Progenitor cell of endocrine pancreas (in vitro differentiated cells): ENCODE data around the gene PTGIS. TPM values are rescaled to one million over a fixed set of nuclear protein-coding genes. Genes with fewer than 3 reads are reported as not detected.

Experiments
- DNase-seq: peaks from one replicate; pipeline ENCODE4 v3.0.0; 2021; ENCODE audit warnings: low spot score; ENCODE audit not compliant: unreplicated experiment
- H3K27ac Mint-ChIP-seq: 2 replicates; pipeline ENCODE4 v1.8.0; 2021; ENCODE audit warnings: mild to moderate bottlenecking, moderate library complexity, mixed read lengths
- H3K27me3 Mint-ChIP-seq: 2 replicates; pipeline ENCODE4 v1.8.0; 2021; ENCODE audit warnings: mixed read lengths
- H3K36me3 Mint-ChIP-seq: 2 replicates; pipeline ENCODE4 v1.8.0; 2022; ENCODE audit warnings: mixed read lengths; ENCODE audit not compliant: insufficient read depth
- H3K4me1 Mint-ChIP-seq: 2 replicates; pipeline ENCODE4 v1.8.0; 2021; ENCODE audit warnings: low read depth, mixed read lengths
- H3K4me3 Mint-ChIP-seq: 2 replicates; pipeline ENCODE4 v1.8.0; 2021; ENCODE audit warnings: low read depth, mild to moderate bottlenecking, moderate library complexity, mixed read lengths
- H3K9me3 Mint-ChIP-seq: 2 replicates; pipeline ENCODE4 v1.8.0; 2021; ENCODE audit warnings: low read depth, mixed read lengths
- CTCF ChIP-seq: fragments of 200-600 bp; sonication (generic); IDR thresholded peaks from one replicate; pipeline ENCODE4 v1.5.0; 2021; ENCODE audit warnings: antibody characterized with exemption, mild to moderate bottlenecking; ENCODE audit not compliant: unreplicated experiment
- total RNA-seq: library from RNA; stranded (reverse); gene quantifications from 2 replicates; pipeline ENCODE4 v1.2.1, GENCODE V29; 2021

The PTGIS gene
- total RNA-seq, 1 donor from 2014 or later = 19.3 TPM

- no peak overlapping the region for H3K4me3 Mint-ChIP-seq
- no peak overlapping the region for H3K27ac Mint-ChIP-seq
- H3K4me1 Mint-ChIP-seq = peaks cover 24% of the 10 kb centered on the region
- no peak for DNase-seq
- H3K36me3 Mint-ChIP-seq = peaks cover 2% of the 10 kb centered on the region
- H3K27me3 Mint-ChIP-seq = peaks cover 13% of the 10 kb centered on the region
- no peak for TF ChIP-seq CTCF
- H3K9me3 Mint-ChIP-seq = peaks cover 6% of the 10 kb centered on the region
Observed at GRCh38 chr20:49587111-49587570, 19.2 kb upstream of the PTGIS start.

GRCh38 chr20:49585585-49586245, 17.8 kb upstream of the PTGIS start:
- Mint-ChIP-seq H3K36me3 (peaks cover 2% of the 10 kb centered on the region), H3K27ac (peak overlapping the region; percentile 51), H3K27me3 (peaks cover 11% of the 10 kb centered on the region), H3K9me3 (peaks cover 6% of the 10 kb centered on the region), H3K4me3 (no peak overlapping the region), H3K4me1 (peaks cover 30% of the 10 kb centered on the region)
- TF ChIP-seq CTCF = no peak
- no peak for DNase-seq

- Mint-ChIP-seq H3K4me3 (no peak overlapping the region), H3K9me3 (peaks cover 6% of the 10 kb centered on the region), H3K27me3 (peaks cover 3% of the 10 kb centered on the region), H3K4me1 (peaks cover 37% of the 10 kb centered on the region), H3K27ac (peak overlapping the region; percentile 92), H3K36me3 (peaks cover 2% of the 10 kb centered on the region)
- DNase-seq = no peak
- TF ChIP-seq CTCF = no peak
Observed at GRCh38 chr20:49584418-49585382, 16.8 kb upstream of the PTGIS start.

GRCh38 chr20:49583669-49584417, 15.9 kb upstream of the PTGIS start:
- peaks cover 2% of the 10 kb centered on the region for H3K27me3 Mint-ChIP-seq
- H3K36me3 Mint-ChIP-seq = peaks cover 2% of the 10 kb centered on the region
- H3K27ac Mint-ChIP-seq = peak overlapping the region; percentile 92
- peak; percentile 9 for TF ChIP-seq CTCF
- peaks cover 38% of the 10 kb centered on the region for H3K4me1 Mint-ChIP-seq
- no peak overlapping the region for H3K4me3 Mint-ChIP-seq
- H3K9me3 Mint-ChIP-seq = peaks cover 6% of the 10 kb centered on the region
- DNase-seq = peak; percentile 21

GRCh38 chr20:49583343-49583668, 15.4 kb upstream of the PTGIS start:
- Mint-ChIP-seq H3K4me3 (no peak overlapping the region), H3K27me3 (no peaks in the 10 kb centered on the region), H3K9me3 (peaks cover 6% of the 10 kb centered on the region), H3K36me3 (peaks cover 2% of the 10 kb centered on the region), H3K27ac (peak overlapping the region; percentile 92), H3K4me1 (peaks cover 38% of the 10 kb centered on the region)
- DNase-seq = no peak
- no peak for TF ChIP-seq CTCF
